ENCODE measurements around the gene HSPA4. TPM values are rescaled to one million over a fixed set of nuclear protein-coding genes. Genes with fewer than 3 reads are reported as not detected.

The HSPA4 gene
- total RNA-seq, 1 donor from 2014 or later: 66.0 TPM

GRCh38 chr5:133075572-133076536 lies 24.0 kb downstream of the HSPA4 start:
- DNase-seq (no peak), ATAC-seq (no peak)
- Histone ChIP-seq H3K27me3 (ENCODE audit: low read depth) (no peaks in the 10 kb centered on the region), H3K27ac (no peak overlapping the region), H3K4me3 (no peak overlapping the region), H3K4me1 (no peaks in the 10 kb centered on the region), H3K9me3 (no peaks in the 10 kb centered on the region), H3K36me3 (peaks cover 75% of the 10 kb centered on the region)
- intact Hi-C loops (cut with DNase I): no loop called here
- TF ChIP-seq, protein P1, sequence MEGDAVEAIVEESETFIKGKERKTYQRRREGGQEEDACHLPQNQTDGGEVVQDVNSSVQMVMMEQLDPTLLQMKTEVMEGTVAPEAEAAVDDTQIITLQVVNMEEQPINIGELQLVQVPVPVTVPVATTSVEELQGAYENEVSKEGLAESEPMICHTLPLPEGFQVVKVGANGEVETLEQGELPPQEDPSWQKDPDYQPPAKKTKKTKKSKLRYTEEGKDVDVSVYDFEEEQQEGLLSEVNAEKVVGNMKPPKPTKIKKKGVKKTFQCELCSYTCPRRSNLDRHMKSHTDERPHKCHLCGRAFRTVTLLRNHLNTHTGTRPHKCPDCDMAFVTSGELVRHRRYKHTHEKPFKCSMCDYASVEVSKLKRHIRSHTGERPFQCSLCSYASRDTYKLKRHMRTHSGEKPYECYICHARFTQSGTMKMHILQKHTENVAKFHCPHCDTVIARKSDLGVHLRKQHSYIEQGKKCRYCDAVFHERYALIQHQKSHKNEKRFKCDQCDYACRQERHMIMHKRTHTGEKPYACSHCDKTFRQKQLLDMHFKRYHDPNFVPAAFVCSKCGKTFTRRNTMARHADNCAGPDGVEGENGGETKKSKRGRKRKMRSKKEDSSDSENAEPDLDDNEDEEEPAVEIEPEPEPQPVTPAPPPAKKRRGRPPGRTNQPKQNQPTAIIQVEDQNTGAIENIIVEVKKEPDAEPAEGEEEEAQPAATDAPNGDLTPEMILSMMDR (IDR thresholded peaks at IDR 0.05): no peak

- H3K27ac ChIP-seq: no peak overlapping the region
- H3K36me3 ChIP-seq: peaks cover 73% of the 10 kb centered on the region
These were observed 27.2 kb downstream of the HSPA4 start for GRCh38 chr5:133079048-133079447.

GRCh38 chr5:133081036-133081435 lies 29.2 kb downstream of the HSPA4 start:
- DNase-seq (no peak), ATAC-seq (no peak)
- TF ChIP-seq, protein P1 (IDR thresholded peaks at IDR 0.05): no peak
- intact Hi-C loops (cut with DNase I): no loop called here
- Histone ChIP-seq H3K4me3 (no peak overlapping the region), H3K36me3 (peaks cover 73% of the 10 kb centered on the region), H3K27me3 (ENCODE audit: low read depth) (no peaks in the 10 kb centered on the region), H3K27ac (no peak overlapping the region), H3K4me1 (no peaks in the 10 kb centered on the region), H3K9me3 (no peaks in the 10 kb centered on the region)

More at GRCh38 chr5:133079048-133079447, 27.2 kb downstream of the HSPA4 start:
- ATAC-seq (no peak), DNase-seq (no peak)
- no peaks in the 10 kb centered on the region for H3K4me1 ChIP-seq
- no peak overlapping the region for H3K4me3 ChIP-seq
- no peaks in the 10 kb centered on the region for H3K27me3 ChIP-seq (ENCODE audit: low read depth)
- intact Hi-C loops (cut with DNase I): no loop called here
- H3K9me3 ChIP-seq: no peaks in the 10 kb centered on the region
- TF ChIP-seq, protein P1 (IDR thresholded peaks at IDR 0.05): no peak

GRCh38 chr5:133081703-133082102 lies 29.9 kb downstream of the HSPA4 start:
- no peaks in the 10 kb centered on the region for H3K4me1 ChIP-seq
- TF ChIP-seq, protein P1 (IDR thresholded peaks at IDR 0.05): no peak
- H3K9me3 ChIP-seq: no peaks in the 10 kb centered on the region
- intact Hi-C loops (cut with DNase I): no loop called here
- H3K27me3 ChIP-seq (ENCODE audit: low read depth): no peaks in the 10 kb centered on the region
- no peak overlapping the region for H3K4me3 ChIP-seq
- no peak overlapping the region for H3K27ac ChIP-seq
- peaks cover 76% of the 10 kb centered on the region for H3K36me3 ChIP-seq
- no peak for DNase-seq
- no peak for ATAC-seq

DNA sequence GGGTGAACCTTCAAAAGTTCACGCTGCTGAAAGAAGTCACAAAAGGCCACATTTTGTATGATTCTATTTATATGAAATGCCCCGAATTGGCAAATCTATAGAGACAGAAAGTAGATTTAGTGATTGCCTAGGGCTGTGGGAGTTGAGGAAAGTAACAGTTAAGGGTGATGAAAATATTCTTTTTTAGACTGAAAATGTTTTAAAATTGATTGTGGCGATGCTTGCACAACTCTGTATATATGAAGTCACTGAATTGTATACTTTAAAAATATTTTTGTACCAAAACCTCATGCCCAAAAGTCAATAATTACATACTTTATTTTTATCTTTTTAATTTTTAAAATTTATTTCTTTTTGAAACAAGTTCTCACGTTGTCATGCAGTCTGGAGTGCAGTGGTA lies 30.3 kb downstream of the HSPA4 start:
- Histone ChIP-seq H3K4me1 (no peaks in the 10 kb centered on the region), H3K4me3 (no peak overlapping the region), H3K27ac (no peak overlapping the region), H3K36me3 (peaks cover 76% of the 10 kb centered on the region), H3K27me3 (ENCODE audit: low read depth) (no peaks in the 10 kb centered on the region), H3K9me3 (no peaks in the 10 kb centered on the region)
- TF ChIP-seq, protein P1 (IDR thresholded peaks at IDR 0.05): no peak
- DNase-seq (no peak), ATAC-seq (no peak)
- intact Hi-C loops (cut with DNase I): no loop called here
